K562 (cell line): Measurements from ENCODE around the gene DTNBP1. TPM values are rescaled to one million over a fixed set of nuclear protein-coding genes. Genes with fewer than 3 reads are reported as not detected.

ENCODE experiments used
- ATAC-seq: fragments of 200-7000 bp; cut with Tn5 transposase; 3 replicates; pipeline ENCODE4 v1.9.1; 2020; ENCODE audit warnings: moderate library complexity
- BruUV-seq: library from RNA; stranded (reverse); fragments of 400-500 nt; replicated peaks from 2 replicates; lab custom pipeline; 2021; lab: Mats Ljungman, UMichigan
- CTCF ChIA-PET: fragments of 300-600 bp; formaldehyde crosslinking; extraction: SDS; loops from one replicate; lab custom pipeline; 2021; ENCODE audit warnings: low intra/inter-chr PET ratio; lab: Yijun Ruan, JAX
- POLR2A ChIA-PET: fragments of 300-600, 350-650 bp; sonication (Branson Sonifier 250); formaldehyde crosslinking; extraction: SDS; loops from one replicate; lab custom pipeline; 2021; ENCODE audit warnings: antibody characterized with exemption, inconsistent platforms; lab: Yijun Ruan, JAX
- DNase-seq, 4 experiments: peaks; one replicate each; pipeline versions ENCODE4 v3.0.0 to v3.0.0-alpha.2; 2011 to 2018; ENCODE audit warnings: low spot score in 3 of 4, mixed read lengths in 3 of 4; ENCODE audit errors: extremely low read depth in 1 of 4
- FAIRE-seq: peaks from 2 replicates; lab custom pipeline; 2011; peaks lifted over from hg19 to GRCh38; lab: Jason Lieb, UNC
- H2AFZ ChIP-seq: 2 replicates; pipeline ENCODE4 v1.6.0; 2011; ENCODE audit warnings: low read depth, low read length, control low read depth, inconsistent platforms
- H3K27ac ChIP-seq: fragments of 200-600 bp; 3 replicates; pipeline ENCODE4 v1.8.0; 2011; ENCODE audit warnings: low read depth, mild to moderate bottlenecking, control low read depth, inconsistent platforms, low read length, moderate library complexity, mixed read lengths; ENCODE audit errors: extremely low read depth
- H3K27me3 ChIP-seq, 2 experiments: fragments of 300-600 bp in 1 of 2; 2 replicates in 1 of 2; 3 replicates in 1 of 2; pipeline versions ENCODE4 v1.6.0 to v1.8.0; 2011; ENCODE audit warnings: inconsistent platforms in 2 of 2, low read length in 2 of 2, mild to moderate bottlenecking in 1 of 2, mixed read lengths in 1 of 2, moderate library complexity in 1 of 2; ENCODE audit not compliant: control insufficient read depth in 2 of 2, insufficient read depth in 2 of 2
- H3K36me3 ChIP-seq: fragments of 300-600 bp; 3 replicates; pipeline ENCODE4 v1.8.0; 2011; ENCODE audit warnings: mild to moderate bottlenecking, low read length, inconsistent platforms; ENCODE audit not compliant: control insufficient read depth, insufficient read depth
- H3K4me1 ChIP-seq, 2 experiments: fragments of 200-600 bp in 1 of 2; replicated peaks in 1 of 2; 2 replicates in 1 of 2; 3 replicates in 1 of 2; pipeline versions ENCODE4 v1.5.1 to v1.8.0; 2011; ENCODE audit warnings: inconsistent platforms in 2 of 2, low read length in 2 of 2, mild to moderate bottlenecking in 1 of 2, mixed read lengths in 1 of 2, moderate library complexity in 1 of 2; ENCODE audit not compliant: control insufficient read depth in 2 of 2, insufficient read depth in 2 of 2
- H3K4me2 ChIP-seq: 2 replicates; pipeline ENCODE4 v1.6.1; 2011; ENCODE audit warnings: low read length, control low read depth, inconsistent platforms, mixed read lengths; ENCODE audit not compliant: insufficient read depth
- H3K4me3 ChIP-seq: fragments of 200-600 bp; sonication (generic), shearing (Covaris generic); 2 replicates; pipeline ENCODE4 v1.5.1; 2016; ENCODE audit warnings: control low read depth, inconsistent platforms
- H3K79me2 ChIP-seq: fragments of 200-600 bp; 3 replicates; pipeline ENCODE4 v1.8.0; 2011; ENCODE audit warnings: low read length, inconsistent platforms; ENCODE audit not compliant: control insufficient read depth, insufficient read depth
- H3K9ac ChIP-seq, 2 experiments: 2 replicates each; pipeline versions ENCODE4 v1.6.0 to v1.6.1; 2011; ENCODE audit warnings: low read depth in 2 of 2, low read length in 2 of 2, control low read depth in 1 of 2, inconsistent platforms in 1 of 2, mild to moderate bottlenecking in 1 of 2, mixed read lengths in 1 of 2; ENCODE audit not compliant: insufficient read depth in 1 of 2
- H3K9me1 ChIP-seq: one replicate; pipeline ENCODE4 v1.6.0; 2011; ENCODE audit warnings: inconsistent platforms, mild to moderate bottlenecking, low read length, moderate library complexity; ENCODE audit not compliant: control insufficient read depth, insufficient read depth
- H3K9me3 ChIP-seq: replicated peaks from 2 replicates; pipeline ENCODE4 v1.5.1; 2011; ENCODE audit warnings: low read depth, low read length, inconsistent platforms; ENCODE audit not compliant: control insufficient read depth, insufficient read depth
- H4K20me1 ChIP-seq: replicated peaks from 2 replicates; pipeline ENCODE4 v1.6.1; 2011; ENCODE audit warnings: low read length, inconsistent platforms, mixed read lengths; ENCODE audit not compliant: control insufficient read depth, insufficient read depth
- BCL6 ChIP-seq: fragments of 250-450 bp; sonication (Bioruptor Pico); IDR thresholded peaks from 2 replicates; pipeline ENCODE4 v1.4.0; 2020
- ESRRB ChIP-seq: fragments of 250-450 bp; sonication (Bioruptor Pico); IDR thresholded peaks from 2 replicates; pipeline ENCODE4 v1.5.0; 2020; ENCODE audit warnings: mild to moderate bottlenecking, moderate library complexity, borderline replicate concordance
- GATAD2B ChIP-seq: fragments of 450-650 bp; IDR thresholded peaks from 2 replicates; pipeline ENCODE4 v1.6.1; 2017; ENCODE audit warnings: mild to moderate bottlenecking, borderline replicate concordance
- GTF2E2 ChIP-seq: fragments of 200-800 bp; sonication (Bioruptor generic); IDR thresholded peaks from 2 replicates; pipeline ENCODE4 v1.6.1; 2016; ENCODE audit warnings: missing genetic modification characterization, missing compliant biosample characterization
- PURB ChIP-seq: sonication (generic); formaldehyde crosslinking; IDR thresholded peaks from 2 replicates; pipeline ENCODE4 v1.9.0; 2021; ENCODE audit warnings: low read depth, mild to moderate bottlenecking, missing genetic modification reagents
- RBM25 ChIP-seq: fragments of 200-400 bp; formaldehyde crosslinking; IDR thresholded peaks from 2 replicates; pipeline ENCODE4 v1.6.1; 2018; ENCODE audit warnings: low read length, low read depth, moderate library complexity; ENCODE audit not compliant: severe bottlenecking
- RBM39 ChIP-seq: fragments of 200-400 bp; formaldehyde crosslinking; optimal IDR thresholded peaks from 2 replicates; pipeline ENCODE3; 2018; ENCODE audit warnings: low read depth, low read length
- in situ Hi-C: fragments of 300-500 bp; cut with MboI; formaldehyde crosslinking; loops from 4 replicates; pipeline ENCODE4 v1.15.0; 2018; ENCODE audit warnings: inconsistent platforms, mixed read lengths
- intact Hi-C: fragments of 100-400 bp; cut with micrococcal nuclease; formaldehyde crosslinking; loops from 2 replicates; pipeline ENCODE4 v1.14.2; 2022
- polyA plus RNA-seq, 8 experiments: library from polyadenylated mRNA; depleted of rRNA in 4 of 8; stranded (reverse) in 5 of 8; unstranded in 3 of 8; fragments of >200 nt; fragmentation: Nextera tagmentation in 2 of 8; fragmentation: Illumina TruSeq in 1 of 8; extraction: Ambion mirVana in 2 of 8; extraction: Trizol in 1 of 8; gene quantifications; 2 replicates each; pipeline versions ENCODE4 v1.2.1 to v1.2.3, GENCODE V29; 2011 to 2014; ENCODE audit warnings: inconsistent platforms in 1 of 8, missing spikeins in 1 of 8
- total RNA-seq, 7 experiments: library from RNA; depleted of rRNA in 6 of 7; stranded (reverse); fragments of >200 nt in 6 of 7; fragmentation: Illumina TruSeq in 2 of 7; extraction: Trizol in 2 of 7; gene quantifications; 2 replicates each; pipeline versions ENCODE4 v1.2.1 to v1.2.3, GENCODE V29; 2011 to 2021; ENCODE audit warnings: low replicate concordance in 1 of 7
- TF ChIP-seq, protein P1 (sequence below): fragments of 250-450 bp; sonication (Bioruptor Pico); IDR thresholded peaks from 2 replicates; pipeline ENCODE4 v1.6.1; 2021; ENCODE audit warnings: mild to moderate bottlenecking
- TF ChIP-seq, protein P2 (sequence below): fragments of 200-800 bp; sonication (Bioruptor generic); IDR thresholded peaks from 2 replicates; pipeline ENCODE4 v1.6.1; 2016; ENCODE audit warnings: missing genetic modification characterization, missing compliant biosample characterization

DTNBP1 gene
- total and polyA plus RNA-seq, 9 of the 15 experiments (the other 6 are each of a cell fraction or from before 2014, with no cell fraction given) = 16.7 to 54.5 (median 21.4) TPM

DNA sequence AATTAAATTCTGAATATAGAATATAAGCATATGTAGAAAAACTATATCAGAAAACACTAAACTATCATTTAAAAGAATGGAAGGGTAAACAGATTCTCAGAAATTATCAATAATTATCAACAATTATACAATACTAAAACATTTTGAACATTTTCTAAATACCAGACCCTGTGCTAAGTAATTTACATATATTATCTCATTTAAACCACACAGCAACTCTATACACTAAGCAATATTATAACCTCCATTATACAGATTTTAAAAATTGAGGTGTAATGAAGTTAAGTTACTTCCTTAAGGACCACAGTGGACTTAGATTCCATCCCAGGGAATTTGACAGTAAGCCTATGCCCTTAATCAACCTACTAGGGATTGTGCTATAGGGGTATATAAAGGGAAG, 33.3 kb downstream of the DTNBP1 start:
- no peak for ATAC-seq
- in situ Hi-C loops = no loop called here

More for the DNA sequence above, 33.3 kb downstream of the DTNBP1 start:
- H3K36me3 ChIP-seq = peaks cover 15% of the 10 kb centered on the region; the same call in 2 of the 3 replicates
- CTCF ChIA-PET = interaction anchor here (0.6 kb wide), 1 partner anchor 1418 kb away, joined by 4 read pairs; no protein-coding TSS in a partner anchor
- no peak for FAIRE-seq
- TF ChIP-seq PURB = no peak
- TF ChIP-seq RBM25 = peak; percentile 25
- no peak for TF ChIP-seq RBM39
- TF ChIP-seq GATAD2B = peak; percentile 30; the same call in 1 of the 2 replicates
- TF ChIP-seq, protein P1, sequence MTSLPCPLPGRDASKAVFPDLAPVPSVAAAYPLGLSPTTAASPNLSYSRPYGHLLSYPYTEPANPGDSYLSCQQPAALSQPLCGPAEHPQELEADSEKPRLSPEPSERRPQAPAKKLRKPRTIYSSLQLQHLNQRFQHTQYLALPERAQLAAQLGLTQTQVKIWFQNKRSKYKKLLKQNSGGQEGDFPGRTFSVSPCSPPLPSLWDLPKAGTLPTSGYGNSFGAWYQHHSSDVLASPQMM (CRISPR knock-in tag) = no peak
- TF ChIP-seq BCL6 (CRISPR knock-in tag) = no peak
- TF ChIP-seq, protein P2, sequence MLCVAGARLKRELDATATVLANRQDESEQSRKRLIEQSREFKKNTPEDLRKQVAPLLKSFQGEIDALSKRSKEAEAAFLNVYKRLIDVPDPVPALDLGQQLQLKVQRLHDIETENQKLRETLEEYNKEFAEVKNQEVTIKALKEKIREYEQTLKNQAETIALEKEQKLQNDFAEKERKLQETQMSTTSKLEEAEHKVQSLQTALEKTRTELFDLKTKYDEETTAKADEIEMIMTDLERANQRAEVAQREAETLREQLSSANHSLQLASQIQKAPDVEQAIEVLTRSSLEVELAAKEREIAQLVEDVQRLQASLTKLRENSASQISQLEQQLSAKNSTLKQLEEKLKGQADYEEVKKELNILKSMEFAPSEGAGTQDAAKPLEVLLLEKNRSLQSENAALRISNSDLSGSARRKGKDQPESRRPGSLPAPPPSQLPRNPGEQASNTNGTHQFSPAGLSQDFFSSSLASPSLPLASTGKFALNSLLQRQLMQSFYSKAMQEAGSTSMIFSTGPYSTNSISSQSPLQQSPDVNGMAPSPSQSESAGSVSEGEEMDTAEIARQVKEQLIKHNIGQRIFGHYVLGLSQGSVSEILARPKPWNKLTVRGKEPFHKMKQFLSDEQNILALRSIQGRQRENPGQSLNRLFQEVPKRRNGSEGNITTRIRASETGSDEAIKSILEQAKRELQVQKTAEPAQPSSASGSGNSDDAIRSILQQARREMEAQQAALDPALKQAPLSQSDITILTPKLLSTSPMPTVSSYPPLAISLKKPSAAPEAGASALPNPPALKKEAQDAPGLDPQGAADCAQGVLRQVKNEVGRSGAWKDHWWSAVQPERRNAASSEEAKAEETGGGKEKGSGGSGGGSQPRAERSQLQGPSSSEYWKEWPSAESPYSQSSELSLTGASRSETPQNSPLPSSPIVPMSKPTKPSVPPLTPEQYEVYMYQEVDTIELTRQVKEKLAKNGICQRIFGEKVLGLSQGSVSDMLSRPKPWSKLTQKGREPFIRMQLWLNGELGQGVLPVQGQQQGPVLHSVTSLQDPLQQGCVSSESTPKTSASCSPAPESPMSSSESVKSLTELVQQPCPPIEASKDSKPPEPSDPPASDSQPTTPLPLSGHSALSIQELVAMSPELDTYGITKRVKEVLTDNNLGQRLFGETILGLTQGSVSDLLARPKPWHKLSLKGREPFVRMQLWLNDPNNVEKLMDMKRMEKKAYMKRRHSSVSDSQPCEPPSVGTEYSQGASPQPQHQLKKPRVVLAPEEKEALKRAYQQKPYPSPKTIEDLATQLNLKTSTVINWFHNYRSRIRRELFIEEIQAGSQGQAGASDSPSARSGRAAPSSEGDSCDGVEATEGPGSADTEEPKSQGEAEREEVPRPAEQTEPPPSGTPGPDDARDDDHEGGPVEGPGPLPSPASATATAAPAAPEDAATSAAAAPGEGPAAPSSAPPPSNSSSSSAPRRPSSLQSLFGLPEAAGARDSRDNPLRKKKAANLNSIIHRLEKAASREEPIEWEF = no peak
- no peak for TF ChIP-seq ESRRB (CRISPR knock-in tag)
- TF ChIP-seq GTF2E2 (tag) = 0 out of 2 replicates have a peak, but pooled peaks have one; percentile 13
- no peak overlapping the region for H3K4me2 ChIP-seq
- H3K9me1 ChIP-seq = no peaks in the 10 kb centered on the region
- intact Hi-C loops = loop anchor here (5.0 kb wide), 1 partner anchor 542 kb away; no protein-coding TSS in a partner anchor
- no peaks in the 10 kb centered on the region for H3K79me2 ChIP-seq
- H3K4me3 ChIP-seq = no peak overlapping the region
- H2AFZ ChIP-seq = no peak overlapping the region
- no peak for DNase-seq
- BruUV-seq = no TSS peak
- H4K20me1 ChIP-seq = no peaks in the 10 kb centered on the region
- H3K9ac ChIP-seq = no peak overlapping the region
- POLR2A ChIA-PET = interaction anchor here (1.1 kb wide), 1 partner anchor 637 kb away, joined by 3 read pairs; no protein-coding TSS in a partner anchor
- H3K27me3 ChIP-seq = no peaks in the 10 kb centered on the region
- H3K4me1 ChIP-seq = peaks cover 5 to 19% of the 10 kb centered on the region in 2 experiments; a peak in 3 of 5 replicates
- H3K9me3 ChIP-seq = no peaks in the 10 kb centered on the region
- H3K27ac ChIP-seq = no peak overlapping the region
